ENCODE results near the gene ZSWIM8. TPM values are rescaled to one million over a fixed set of nuclear protein-coding genes. Genes with fewer than 3 reads are reported as not detected.

ZSWIM8 gene
- total RNA-seq (2014; rRNA removed; shearing (Covaris generic)): 37.5 and 41.4 TPM in 2 replicates

DNA sequence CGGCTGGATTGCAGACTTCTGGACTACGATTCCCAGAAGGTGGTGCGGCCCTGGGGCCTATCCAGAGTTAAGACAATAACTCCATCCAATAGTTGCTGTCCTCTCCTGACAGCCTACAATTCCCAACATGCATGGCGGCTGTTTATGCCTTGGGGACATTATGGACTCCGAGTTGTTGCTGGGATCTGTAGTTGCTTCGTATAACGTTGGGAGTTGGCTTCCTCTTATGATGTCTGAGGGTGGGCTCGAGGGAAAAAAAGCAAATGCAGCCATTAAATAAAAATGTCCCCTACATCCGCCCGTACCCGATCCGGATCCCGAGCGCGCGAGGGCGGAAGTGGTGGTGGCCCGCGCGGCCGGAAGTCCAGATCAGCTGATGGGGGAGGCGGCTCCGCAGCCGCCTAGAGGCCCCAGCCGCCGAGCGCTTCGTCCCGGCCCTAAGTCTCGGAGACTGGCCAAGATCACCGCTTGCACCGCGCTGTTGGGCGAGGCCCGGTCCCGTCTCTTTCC lies at the start of gene ZSWIM8:
TSS of gene ZSWIM8 (plus strand) at position 396 of the 510 bp plus-strand sequence. CDS start 273 bp downstream, outside the sequence.

DNA sequence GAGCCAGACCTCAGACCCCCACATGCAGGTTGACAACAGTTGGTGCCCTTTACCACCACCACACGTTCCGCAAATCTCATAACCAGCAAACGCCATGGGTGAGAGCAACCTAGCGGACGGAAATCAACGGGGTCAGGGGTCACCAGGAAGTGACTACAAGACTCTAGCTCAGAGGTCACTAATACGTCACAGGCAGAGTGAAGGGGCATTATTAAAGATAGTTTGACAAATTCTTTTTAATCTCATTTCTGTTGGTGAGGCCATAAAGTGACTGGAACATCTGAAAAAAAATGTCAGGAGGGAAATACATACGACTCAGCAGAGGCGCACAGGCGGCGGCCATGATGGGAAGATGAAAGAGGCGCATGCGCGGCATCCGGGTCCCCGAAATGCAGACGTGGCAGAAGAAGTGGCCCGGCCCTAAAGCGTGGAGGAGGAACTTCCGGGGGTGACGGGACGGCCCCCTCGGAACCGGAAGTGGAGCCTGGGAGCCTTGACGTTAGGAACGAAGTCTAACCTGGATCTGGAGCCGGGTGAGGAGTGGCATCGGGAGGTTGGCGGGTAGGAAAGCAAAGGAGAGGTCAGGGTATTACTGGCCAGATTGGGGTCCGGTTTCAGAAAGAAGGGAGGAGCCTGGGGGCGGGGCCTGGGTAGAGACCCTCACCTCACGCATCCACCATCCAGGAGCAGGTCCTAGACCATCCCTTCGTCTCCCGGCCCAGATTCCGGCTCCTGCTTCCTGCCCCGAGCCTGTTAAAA lies 41.3 kb upstream of the ZSWIM8 start, which contains the start of gene SEC24C:
TSS of gene SEC24C (plus strand) at position 468 of the 759 bp plus-strand sequence. CDS start 2,461 bp downstream, outside the sequence.

GRCh38 chr10:73781879-73782748 lies 3.3 kb upstream of the ZSWIM8 start, which contains the start of gene CHCHD1:
TSS of gene CHCHD1 (plus strand) at chr10:73782048. CDS start at chr10:73782076, 28 bp downstream.

Small RNAs within 50 kb of the gene (small RNA-seq; reads per million reads assigned to genes)
- gene AC022400.4 (not detected), gene AC022400.9 (not detected), gene ZSWIM8-AS1 (not detected)

Other genes starting within 250 kb of the ZSWIM8 start
- 7.3 and 8.1 TPM in 2 replicates for gene USP54, start 194.3 kb upstream of the ZSWIM8 start, total RNA-seq (2014; rRNA removed; shearing (Covaris generic))
- gene MYOZ1, start 144.1 kb upstream of the ZSWIM8 start, total RNA-seq (2014; rRNA removed; shearing (Covaris generic)): 0.41 TPM in 1 of 2 replicates, not detected in the other
- gene SYNPO2L, start 129.6 kb upstream of the ZSWIM8 start, total RNA-seq (2014; rRNA removed; shearing (Covaris generic)): not detected in 2 replicates
- gene AGAP5, start 87.5 kb upstream of the ZSWIM8 start, total RNA-seq (2014; rRNA removed; shearing (Covaris generic)): 2.3 and 2.9 TPM in 2 replicates
- 40.6 and 44.4 TPM in 2 replicates for gene SEC24C, start 41.2 kb upstream of the ZSWIM8 start, total RNA-seq (2014; rRNA removed; shearing (Covaris generic))
- gene CHCHD1, start 3.6 kb upstream of the ZSWIM8 start, total RNA-seq (2014; rRNA removed; shearing (Covaris generic)): 27.0 and 41.9 TPM in 2 replicates
- 15.4 and 23.6 TPM in 2 replicates for gene NDST2, start 26.0 kb downstream of the ZSWIM8 start, total RNA-seq (2014; rRNA removed; shearing (Covaris generic))
- 11.4 and 18.1 TPM in 2 replicates for gene CAMK2G, start 88.9 kb downstream of the ZSWIM8 start, total RNA-seq (2014; rRNA removed; shearing (Covaris generic))
- gene PLAU, start 125.5 kb downstream of the ZSWIM8 start, total RNA-seq (2014; rRNA removed; shearing (Covaris generic)): 0.90 and 1.5 TPM in 2 replicates
- 55.0 and 68.7 TPM in 2 replicates for gene VCL, start 212.5 kb downstream of the ZSWIM8 start, total RNA-seq (2014; rRNA removed; shearing (Covaris generic))